Brain pericyte (primary cell): ENCODE data around the gene NPHP3.

Experiments used
- DNase-seq: peaks from one replicate; pipeline ENCODE4 v3.0.0-alpha.2; 2012; ENCODE audit warnings: low read depth, low spot score

NPHP3 gene

DNA sequence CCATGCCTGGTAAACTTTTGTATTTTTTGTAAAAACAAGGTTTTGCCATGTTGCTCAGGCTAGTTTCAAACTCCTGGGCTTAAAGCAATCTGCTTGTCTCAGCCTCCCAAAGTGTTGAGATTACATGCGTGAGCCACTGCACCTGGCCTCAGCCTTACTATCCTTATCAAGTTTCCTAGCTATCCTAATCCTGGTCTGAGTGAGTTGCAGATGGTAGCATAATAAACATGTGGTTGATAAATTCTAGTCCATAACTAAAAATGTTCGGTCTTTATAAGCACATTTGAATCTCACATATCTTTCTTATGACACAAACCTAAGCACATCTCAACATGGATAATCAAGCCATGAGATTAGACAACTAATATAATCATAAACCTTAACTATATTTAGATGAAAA is 18.5 kb downstream of the NPHP3 start:
- DNase-seq, result no peak

- DNase-seq, result no peak
These were observed 26.8 kb downstream of the NPHP3 start for GRCh38 chr3:132695422-132695821.

GRCh38 chr3:132694991-132695390 is 27.2 kb downstream of the NPHP3 start:
- DNase-seq, result no peak

- no peak for DNase-seq
These were observed 32.2 kb downstream of the NPHP3 start for GRCh38 chr3:132690040-132690439.

DNA sequence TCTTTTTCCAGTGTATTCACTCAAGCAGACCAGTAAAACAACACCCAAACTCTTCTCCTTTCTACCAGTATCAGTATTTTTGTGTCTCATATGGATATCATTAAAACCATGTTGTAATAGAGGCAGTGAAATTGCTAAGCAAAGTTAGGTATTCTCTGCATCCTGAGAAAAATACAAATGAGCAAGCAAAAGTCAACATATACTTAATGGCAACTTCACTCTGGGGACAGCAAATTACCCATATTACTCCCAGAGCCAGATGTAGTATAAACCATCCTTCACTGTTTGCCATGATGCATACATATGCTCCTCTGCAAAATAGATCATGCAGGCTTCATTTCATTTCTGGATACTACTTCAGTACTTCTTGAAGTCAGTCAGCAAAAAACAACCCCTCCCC is 40.0 kb downstream of the NPHP3 start:
- no peak for DNase-seq

GRCh38 chr3:132681421-132681820 is 40.8 kb downstream of the NPHP3 start:
- DNase-seq, result no peak

DNA sequence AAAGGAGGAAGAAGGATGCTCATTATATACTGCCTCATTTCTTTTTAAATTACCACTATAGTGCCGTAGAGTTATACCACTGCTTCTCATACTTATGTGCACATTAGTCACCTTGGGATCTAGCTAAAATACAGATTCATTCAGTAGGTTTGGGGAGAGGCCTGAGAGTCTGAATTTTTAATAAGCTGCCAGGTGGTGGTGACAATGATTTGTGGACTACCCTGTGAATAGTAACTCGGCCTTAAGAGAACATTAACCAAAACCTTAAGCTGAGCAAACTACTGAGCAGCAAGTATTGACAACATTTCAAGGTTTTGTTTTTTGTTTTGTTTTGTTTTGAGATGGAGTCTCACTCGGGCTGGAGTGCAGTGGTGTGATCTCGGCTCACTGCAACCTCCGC is 42.3 kb downstream of the NPHP3 start:
- no peak for DNase-seq

GRCh38 chr3:132675408-132675807 is 46.8 kb downstream of the NPHP3 start:
- no peak for DNase-seq

GRCh38 chr3:132669256-132669777 is 52.9 kb downstream of the NPHP3 start:
- no peak for DNase-seq

DNA sequence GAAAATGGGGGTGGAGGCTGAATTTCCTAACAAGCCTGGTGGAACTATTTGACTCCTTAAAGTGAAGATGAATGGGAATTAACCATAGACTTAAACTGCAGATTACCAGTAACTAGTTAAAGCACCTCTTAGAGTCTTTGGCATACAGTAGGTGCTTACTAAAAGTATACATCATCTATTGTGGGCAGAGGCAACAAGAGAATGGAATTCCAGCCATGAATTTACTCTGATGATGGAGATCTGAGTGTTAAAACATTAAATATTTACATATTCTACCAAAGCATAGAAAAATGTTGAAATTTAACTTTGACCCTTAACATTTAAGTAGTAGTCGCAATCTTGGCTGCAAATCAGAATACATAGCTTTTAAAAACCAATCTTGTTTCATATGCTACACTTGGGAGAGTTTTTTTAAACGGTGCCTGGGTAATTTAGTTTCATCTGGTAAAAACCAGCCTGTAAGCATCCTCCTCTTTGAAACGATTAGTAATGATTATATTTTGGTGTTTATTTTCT is 56.9 kb downstream of the NPHP3 start:
- no peak for DNase-seq

DNA sequence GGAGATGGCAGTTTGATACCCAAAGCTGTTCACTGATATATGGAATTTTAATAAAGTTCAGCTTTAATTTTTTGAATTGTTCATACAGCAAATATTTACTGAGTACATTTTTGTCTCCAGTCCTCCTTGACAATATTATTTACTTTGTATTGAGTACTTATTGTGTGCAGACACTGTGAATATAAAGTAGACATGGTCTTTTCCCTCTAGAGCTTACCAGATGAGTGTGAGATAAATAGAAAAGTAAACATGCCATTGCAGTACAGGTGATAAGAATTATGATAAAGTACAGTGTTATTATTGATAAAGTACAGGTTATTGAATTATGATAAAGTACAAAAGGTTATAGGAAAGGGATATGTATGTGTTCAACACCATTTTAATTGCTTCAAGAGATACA is 60.0 kb downstream of the NPHP3 start:
- no peak for DNase-seq

GRCh38 chr3:132661101-132661500 is 61.1 kb downstream of the NPHP3 start:
- DNase-seq, result no peak

GRCh38 chr3:132660811-132661070 is 61.5 kb downstream of the NPHP3 start:
- no peak for DNase-seq

GRCh38 chr3:132660052-132660810 is 62.0 kb downstream of the NPHP3 start, which contains the start of gene UBA5:
TSS of gene UBA5 (plus strand) at chr3:132660329. CDS start at chr3:132660538, 209 bp downstream.
- peak; percentile 22 for DNase-seq

GRCh38 chr3:132659365-132660051 is 62.7 kb downstream of the NPHP3 start, which contains the start of gene ACAD11:
TSS of gene ACAD11 (minus strand) at chr3:132659809. CDS start at chr3:132659751, 58 bp downstream.
- DNase-seq, result peak; percentile 40

DNA sequence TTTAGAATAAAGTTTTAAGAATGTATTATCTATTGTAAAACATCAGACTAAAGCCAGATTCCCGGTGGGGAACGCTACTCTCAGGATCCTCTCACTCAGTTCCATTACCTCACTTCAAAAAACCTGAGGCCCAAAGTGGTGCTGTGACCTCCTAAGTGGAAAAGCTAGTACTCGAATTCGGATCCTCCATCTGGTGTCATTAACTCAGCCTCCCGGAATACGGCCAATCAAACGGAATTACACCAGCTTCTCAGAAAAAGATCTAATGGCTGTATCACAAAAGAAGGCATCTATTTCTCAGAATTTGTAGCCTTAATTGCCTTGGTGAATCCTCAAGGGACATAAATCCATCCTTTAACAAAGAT is 63.2 kb downstream of the NPHP3 start:
- no peak for DNase-seq

GRCh38 chr3:132657869-132658747 is 64.1 kb downstream of the NPHP3 start:
- DNase-seq, result no peak

DNA sequence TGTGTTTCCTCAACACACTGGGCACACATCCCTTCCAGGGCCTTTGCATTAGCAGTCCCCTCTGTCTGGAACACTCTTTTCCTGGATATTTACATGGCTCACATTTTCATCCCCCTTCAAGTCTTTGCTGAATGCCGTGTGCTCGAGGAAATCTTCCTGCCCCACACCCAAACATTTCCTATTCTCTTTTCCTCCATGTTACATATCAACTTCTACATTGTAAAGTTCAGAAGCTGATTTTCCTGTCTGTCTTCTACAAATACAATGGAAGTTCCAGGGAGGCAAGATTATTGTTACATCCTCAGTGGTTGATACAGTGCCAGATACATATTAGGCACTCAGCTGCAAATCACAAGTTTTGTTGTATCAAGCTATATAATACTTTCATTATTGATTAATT is 66.7 kb downstream of the NPHP3 start:
- no peak for DNase-seq

DNA sequence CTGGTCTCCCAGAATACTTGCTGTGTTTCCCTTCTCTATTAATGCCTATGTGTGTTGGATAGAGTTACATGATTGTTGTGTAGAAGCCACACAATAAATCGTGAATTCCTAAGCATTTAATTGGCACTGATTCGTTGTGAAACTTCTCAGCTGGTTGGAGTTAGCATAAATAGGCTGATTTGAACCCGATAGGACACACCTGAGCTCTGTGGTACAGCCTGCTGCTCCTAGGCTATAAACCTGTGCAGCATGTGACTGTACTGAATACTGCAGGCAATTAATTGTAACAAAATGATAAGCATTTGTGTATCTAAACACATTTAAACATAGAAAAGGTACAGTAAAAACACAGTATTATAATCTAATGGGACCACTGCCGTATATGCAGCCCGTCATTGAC is 67.5 kb downstream of the NPHP3 start:
- DNase-seq, result no peak

- no peak for DNase-seq
These were observed 68.0 kb downstream of the NPHP3 start for GRCh38 chr3:132654190-132654589.

DNA sequence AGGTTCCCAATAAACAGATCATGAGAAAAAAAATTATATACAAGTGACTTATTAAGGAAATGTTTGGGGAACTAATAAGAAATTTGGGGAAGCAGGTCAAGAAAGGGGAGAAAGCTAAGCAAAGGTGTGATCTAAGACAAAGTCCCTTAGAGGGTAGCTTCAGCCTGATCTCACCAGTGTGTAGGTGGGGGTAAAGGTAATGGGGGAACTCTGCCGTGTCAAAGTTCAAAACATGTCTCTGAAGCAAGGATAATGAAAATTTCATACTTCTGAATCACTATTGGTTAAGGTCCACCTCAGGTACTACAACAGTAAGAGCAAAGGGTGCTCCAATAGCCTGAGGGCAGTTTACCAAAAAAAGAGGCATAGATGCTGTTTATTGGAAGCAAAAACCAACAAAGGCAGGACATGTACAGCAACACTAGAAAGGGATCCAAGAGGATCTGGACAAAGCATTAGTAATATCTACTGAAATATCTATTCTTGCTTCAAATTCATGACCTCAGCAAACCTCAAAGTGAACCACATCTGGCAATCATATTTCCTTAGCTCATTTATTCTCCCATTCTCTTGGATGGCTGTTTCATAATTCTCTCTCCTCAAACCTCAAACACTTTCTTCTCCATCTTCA is 69.5 kb downstream of the NPHP3 start:
- no peak for DNase-seq

- no peak for DNase-seq
These were observed 72.1 kb downstream of the NPHP3 start for GRCh38 chr3:132650153-132650552.
